Aorta (tissue), 5 donors: Measurements from ENCODE around the gene PRR7. TPM values are rescaled to one million over a fixed set of nuclear protein-coding genes. Genes with fewer than 3 reads are reported as not detected.
A peak's percentile ranks its signal among the peaks of the same experiment; 100 is the strongest.

ENCODE experiments used
- ATAC-seq: fragments of 200-7000 bp; cut with Tn5 transposase; one replicate; pipeline ENCODE4 v1.9.1; 2022; ENCODE audit warnings: moderate library complexity; ENCODE audit not compliant: low FRiP score
- DNase-seq, 2 donors: peaks; one replicate each; pipeline ENCODE4 v3.0.0-alpha.2; 2020
- H3K27ac ChIP-seq, 2 donors: one replicate each; pipeline ENCODE4 v1.5.1; 2013; ENCODE audit warnings: low read length in 2 of 2, mild to moderate bottlenecking in 2 of 2, moderate library complexity in 2 of 2, control low read depth in 1 of 2, inconsistent platforms in 1 of 2, low read depth in 1 of 2
- H3K27me3 ChIP-seq, 2 donors: one replicate each; pipeline ENCODE4 v1.6.1; 2013; ENCODE audit warnings: control low read depth in 1 of 2, low read length in 1 of 2, mild to moderate bottlenecking in 1 of 2, moderate library complexity in 1 of 2; ENCODE audit not compliant: insufficient read depth in 2 of 2, control insufficient read depth in 1 of 2
- H3K36me3 ChIP-seq, 2 donors: one replicate each; pipeline ENCODE4 v1.6.1; 2013; ENCODE audit warnings: control low read depth in 1 of 2, low read length in 1 of 2, mild to moderate bottlenecking in 1 of 2; ENCODE audit not compliant: insufficient read depth in 2 of 2, control insufficient read depth in 1 of 2
- H3K4me1 ChIP-seq, 2 donors: one replicate each; pipeline ENCODE4 v1.6.1; 2013; ENCODE audit warnings: low read length in 2 of 2, control low read depth in 1 of 2, mild to moderate bottlenecking in 1 of 2, moderate library complexity in 1 of 2; ENCODE audit not compliant: insufficient read depth in 2 of 2, control insufficient read depth in 1 of 2
- H3K4me3 ChIP-seq, 2 donors: one replicate each; pipeline ENCODE4 v1.5.1; 2013; ENCODE audit warnings: low read length in 2 of 2, control low read depth in 1 of 2, mild to moderate bottlenecking in 1 of 2
- H3K9me3 ChIP-seq: one replicate; pipeline ENCODE4 v1.6.1; 2013; ENCODE audit warnings: mild to moderate bottlenecking, low read length; ENCODE audit not compliant: control insufficient read depth
- WGBS, 2 donors: extraction: QIAGEN DNeasy Blood & Tissue Kit; methylation state at CpG; one replicate each; pipeline ENCODE4 v1.1.7; 2013; 5-methylcytosine and 5-hydroxymethylcytosine counted together
- intact Hi-C, 2 donors: fragments of 100-400 bp; cut with DNase I; formaldehyde crosslinking; loops; one replicate each; pipeline versions ENCODE4 v1.14.2 to v1.15.0; 2022
- polyA plus RNA-seq, 2 donors: library from polyadenylated mRNA; stranded (reverse); fragments of 200-250 nt; gene quantifications; one replicate each; pipeline ENCODE4 v1.2.3, GENCODE V29; 2013
- total RNA-seq, 2 donors: library from RNA; stranded (reverse); fragmentation: NEBNext Ultra II Directional; extraction: Animal tissue kit (Norgen Biotek cat#: 25700); gene quantifications; one replicate each; pipeline ENCODE4 v1.2.1, GENCODE V29; 2021
- donor health status: healthy with polysubstance abuse.
- donor health status: Bipolar disorder and iron deficiency.
- donor health status: DM: no; HTN: no; CAD: no.
- donor health status: DM: no; HTN: no; CAD: no.
- donor health status: DM: yes; HTN: yes; CAD: no.

PRR7 gene
- total and polyA plus RNA-seq, 4 donors: 0.74 to 2.0 (median 1.9) TPM; not detected in 1

GRCh38 chr5:177502886-177503285 lies 56.3 kb downstream of the PRR7 start:
- ATAC-seq: no peak
- no peak for DNase-seq
- intact Hi-C loops: loop anchor here in 1 of 2 donors (5.0 kb wide), 1 partner anchor 111 kb away; no protein-coding TSS in a partner anchor
- no peaks in the 10 kb centered on the region for H3K27me3 ChIP-seq
- H3K36me3 ChIP-seq: no peaks in the 10 kb centered on the region
- no peaks in the 10 kb centered on the region for H3K9me3 ChIP-seq
- 85% methylated on average over 16 of the region's 16 CpGs for WGBS, 2 donors
- H3K4me3 ChIP-seq: no peak overlapping the region
- H3K27ac ChIP-seq: no peak overlapping the region
- H3K4me1 ChIP-seq: no peaks in the 10 kb centered on the region

- Histone ChIP-seq H3K9me3 (no peaks in the 10 kb centered on the region), H3K4me1 (no peaks in the 10 kb centered on the region), H3K27me3 (no peaks in the 10 kb centered on the region), H3K27ac (no peak overlapping the region), H3K36me3 (no peaks in the 10 kb centered on the region), H3K4me3 (no peak overlapping the region)
- DNase-seq (no peak), ATAC-seq (no peak)
- intact Hi-C loops: loop anchor here in 1 of 2 donors (5.0 kb wide), 1 partner anchor 111 kb away; no protein-coding TSS in a partner anchor
- WGBS, 2 donors: 89 to 90% methylated on average over 24 of the region's 24 CpGs
Observed at GRCh38 chr5:177503351-177504085, 56.9 kb downstream of the PRR7 start.

GRCh38 chr5:177504086-177505056 lies 57.8 kb downstream of the PRR7 start:
- H3K27me3 ChIP-seq: no peaks in the 10 kb centered on the region
- H3K4me3 ChIP-seq: no peak overlapping the region
- intact Hi-C loops: loop anchor here in 1 of 2 donors (5.0 kb wide), 1 partner anchor 112 kb away; no protein-coding TSS in a partner anchor
- 89 to 90% methylated on average over 47 of the region's 47 CpGs for WGBS, 2 donors
- DNase-seq (peak in 1 of 2 donors; percentile 46), ATAC-seq (no peak)
- no peaks in the 10 kb centered on the region for H3K36me3 ChIP-seq
- no peaks in the 10 kb centered on the region for H3K4me1 ChIP-seq
- H3K27ac ChIP-seq: no peak overlapping the region
- H3K9me3 ChIP-seq: no peaks in the 10 kb centered on the region

GRCh38 chr5:177505075-177505474 lies 58.5 kb downstream of the PRR7 start:
- Histone ChIP-seq H3K27ac (no peak overlapping the region), H3K27me3 (no peaks in the 10 kb centered on the region), H3K9me3 (no peaks in the 10 kb centered on the region), H3K36me3 (no peaks in the 10 kb centered on the region), H3K4me1 (no peaks in the 10 kb centered on the region), H3K4me3 (no peak overlapping the region)
- 94 to 100% methylated on average over 4 of the region's 4 CpGs for WGBS, 2 donors
- DNase-seq (peak in 1 of 2 donors; percentile 68), ATAC-seq (no peak)
- intact Hi-C loops: no loop called here

Other genes with a start within 250 kb of the PRR7 start
- gene RAB24, start 143.1 kb upstream of the PRR7 start, total RNA-seq: 10 to 100 TPM; 19.6 to 28.7 TPM
- 10 to 100 TPM; 49.6 to 80.7 TPM for gene RAB24, start 143.1 kb upstream of the PRR7 start, polyA plus RNA-seq
- 10 to 100 TPM; 57.2 to 72.7 TPM for gene PRELID1, start 143.0 kb upstream of the PRR7 start, total RNA-seq
- gene PRELID1, start 143.0 kb upstream of the PRR7 start, polyA plus RNA-seq: 100 to 1,000 TPM in 1 of 2 donors, 10 to 100 TPM in 1; 91.0 to 104 TPM
- 1 to 10 TPM; 9.1 to 9.2 TPM for gene MXD3, start 134.9 kb upstream of the PRR7 start, total RNA-seq
- gene MXD3, start 134.9 kb upstream of the PRR7 start, polyA plus RNA-seq: 10 to 100 TPM in 1 of 2 donors, 1 to 10 TPM in 1; 4.1 to 52.6 TPM
- gene LMAN2, start 95.1 kb upstream of the PRR7 start, total RNA-seq: 10 to 100 TPM; 86.2 to 89.0 TPM
- gene LMAN2, start 95.1 kb upstream of the PRR7 start, polyA plus RNA-seq: 100 to 1,000 TPM; 142 to 145 TPM
- 10 to 100 TPM in 1 of 2 donors, 1 to 10 TPM in 1; 8.8 to 15.0 TPM for gene RGS14, start 88.9 kb upstream of the PRR7 start, total RNA-seq
- gene RGS14, start 88.9 kb upstream of the PRR7 start, polyA plus RNA-seq: 1 to 10 TPM; 5.7 to 9.4 TPM
- not detected for gene SLC34A1, start 62.4 kb upstream of the PRR7 start, total RNA-seq
- gene SLC34A1, start 62.4 kb upstream of the PRR7 start, polyA plus RNA-seq: not detected
- gene PFN3, start 46.2 kb upstream of the PRR7 start, total RNA-seq: not detected
- not detected for gene PFN3, start 46.2 kb upstream of the PRR7 start, polyA plus RNA-seq
- gene F12, start 37.2 kb upstream of the PRR7 start, total RNA-seq: under 1 TPM; 0.23 to 0.33 TPM
- 1 to 10 TPM in 1 of 2 donors, not detected in 1; 1.8 TPM for gene F12, start 37.2 kb upstream of the PRR7 start, polyA plus RNA-seq
- 10 to 100 TPM; 26.8 to 27.6 TPM for gene GRK6, start 20.1 kb upstream of the PRR7 start, total RNA-seq
- 10 to 100 TPM; 13.0 to 14.1 TPM for gene GRK6, start 20.1 kb upstream of the PRR7 start, polyA plus RNA-seq
- 100 to 1,000 TPM in 1 of 2 donors, 10 to 100 TPM in 1; 66.3 to 140 TPM for gene DBN1, start 26.8 kb downstream of the PRR7 start, total RNA-seq
- gene DBN1, start 26.8 kb downstream of the PRR7 start, polyA plus RNA-seq: 10 to 100 TPM; 23.7 to 68.9 TPM
- 100 to 1,000 TPM; 510 to 729 TPM for gene PDLIM7, start 50.8 kb downstream of the PRR7 start, total RNA-seq
- 1,000 to 10,000 TPM in 1 of 2 donors, 100 to 1,000 TPM in 1; 184 to 1,248 TPM for gene PDLIM7, start 50.8 kb downstream of the PRR7 start, polyA plus RNA-seq
- gene DOK3, start 63.0 kb downstream of the PRR7 start, total RNA-seq: 10 to 100 TPM; 15.0 to 21.6 TPM
- gene DOK3, start 63.0 kb downstream of the PRR7 start, polyA plus RNA-seq: 1 to 10 TPM; 2.7 to 4.4 TPM
- 10 to 100 TPM; 45.0 to 54.9 TPM for gene DDX41, start 70.1 kb downstream of the PRR7 start, total RNA-seq
- 10 to 100 TPM; 46.5 to 95.4 TPM for gene DDX41, start 70.1 kb downstream of the PRR7 start, polyA plus RNA-seq
- 100 to 1,000 TPM in 1 of 2 donors, 10 to 100 TPM in 1; 67.5 to 113 TPM for gene FAM193B, start 107.7 kb downstream of the PRR7 start, total RNA-seq
- 100 to 1,000 TPM in 1 of 2 donors, 10 to 100 TPM in 1; 49.5 to 533 TPM for gene FAM193B, start 107.7 kb downstream of the PRR7 start, polyA plus RNA-seq
- 100 to 1,000 TPM; 119 to 137 TPM for gene TMED9, start 145.4 kb downstream of the PRR7 start, total RNA-seq
- gene TMED9, start 145.4 kb downstream of the PRR7 start, polyA plus RNA-seq: 100 to 1,000 TPM; 110 to 124 TPM
- gene B4GALT7, start 153.3 kb downstream of the PRR7 start, total RNA-seq: 10 to 100 TPM; 18.9 to 22.6 TPM
- 10 to 100 TPM; 19.0 to 36.8 TPM for gene B4GALT7, start 153.3 kb downstream of the PRR7 start, polyA plus RNA-seq